K562 (cell line): Measurements from ENCODE around the gene ZSCAN22.

Source experiments
- CTCF ChIP-seq, 3 experiments: IDR thresholded peaks in 2 of 3; conservative IDR thresholded peaks in 1 of 3; 2 replicates each; pipeline ENCODE4 v1.5.1; 2011 to 2012; ENCODE audit warnings: low read length in 3 of 3, mild to moderate bottlenecking in 3 of 3, control low read depth in 2 of 3, improper control_type of control experiment in 1 of 3, inconsistent platforms in 1 of 3, low read depth in 1 of 3, mixed read lengths in 1 of 3, moderate library complexity in 1 of 3; ENCODE audit not compliant: insufficient read depth in 2 of 3
- ETV5 ChIP-seq: sonication (generic); formaldehyde crosslinking; IDR thresholded peaks from 2 replicates; pipeline ENCODE4 v1.4.0; 2020; ENCODE audit warnings: low read depth, mild to moderate bottlenecking, missing genetic modification reagents
- EZH2 ChIP-seq: IDR thresholded peaks from 2 replicates; pipeline ENCODE4 v1.6.1; 2012; ENCODE audit warnings: low read depth, mild to moderate bottlenecking, inconsistent platforms, low read length, borderline replicate concordance
- KAT7 ChIP-seq: sonication (generic); formaldehyde crosslinking; IDR thresholded peaks from 2 replicates; pipeline ENCODE4 v1.8.0; 2022; ENCODE audit warnings: missing genetic modification reagents, mild to moderate bottlenecking, borderline replicate concordance
- MAFK ChIP-seq: IDR thresholded peaks from 2 replicates; pipeline ENCODE4 v1.6.1; 2011; ENCODE audit warnings: low read length, improper control_type of control experiment
- NFIC ChIP-seq: fragments of 450-650 bp; IDR thresholded peaks from 2 replicates; pipeline ENCODE4 v1.6.1; 2017; ENCODE audit warnings: mild to moderate bottlenecking, inconsistent platforms
- PHF8 ChIP-seq: fragments of 200-600 bp; sonication (generic); IDR thresholded peaks from 2 replicates; pipeline ENCODE4 v1.6.1; 2012; ENCODE audit warnings: mixed run types, mild to moderate bottlenecking, inconsistent platforms, low read length, moderate library complexity, borderline replicate concordance
- POLR2A ChIP-seq: fragments of 450-650 bp; conservative IDR thresholded peaks from 2 replicates; pipeline ENCODE4 v1.6.1; 2016
- ZNF785 ChIP-seq: fragments of 250-450 bp; sonication (Bioruptor Pico); IDR thresholded peaks from 2 replicates; pipeline ENCODE4 v1.4.0; 2020; ENCODE audit warnings: mild to moderate bottlenecking

- no peak for TF ChIP-seq NFIC
- no peak for TF ChIP-seq POLR2A
- TF ChIP-seq MAFK, result no peak
- TF ChIP-seq EZH2, result no peak
- no peak for TF ChIP-seq PHF8
- TF ChIP-seq CTCF (IDR thresholded peaks at IDR 0.05 in 2 of 3, conservative IDR thresholded peaks at IDR 0.05 in 1 of 3; ENCODE audit: insufficient read depth in 2 of 3, low read depth in 1 of 3, low read length in 3 of 3), result no peak
- TF ChIP-seq KAT7 (CRISPR knock-in tag), result no peak
- TF ChIP-seq ETV5 (CRISPR knock-in tag), result no peak
- TF ChIP-seq ZNF785 (CRISPR knock-in tag), result no peak
These were observed 22.1 kb upstream of the ZSCAN22 start for GRCh38 chr19:58304748-58305064.
